GM19035 (cell line): ENCODE results near the gene APC.
"Not testable (repeated sequence)": the region's sequence is repeated elsewhere in the genome, so short reads cannot be mapped to it uniquely, and the experiment has no call there.

ENCODE experiments used
- ATAC-seq: cut with Tn5 transposase; IDR thresholded peaks from one replicate; pipeline ENCODE4 v1.9.1; 2021; ENCODE audit not compliant: unreplicated experiment

Gene APC

GRCh38 chr5:112848116-112848811 lies 110.6 kb downstream of the APC start:
- peak; percentile 100 for ATAC-seq

DNA sequence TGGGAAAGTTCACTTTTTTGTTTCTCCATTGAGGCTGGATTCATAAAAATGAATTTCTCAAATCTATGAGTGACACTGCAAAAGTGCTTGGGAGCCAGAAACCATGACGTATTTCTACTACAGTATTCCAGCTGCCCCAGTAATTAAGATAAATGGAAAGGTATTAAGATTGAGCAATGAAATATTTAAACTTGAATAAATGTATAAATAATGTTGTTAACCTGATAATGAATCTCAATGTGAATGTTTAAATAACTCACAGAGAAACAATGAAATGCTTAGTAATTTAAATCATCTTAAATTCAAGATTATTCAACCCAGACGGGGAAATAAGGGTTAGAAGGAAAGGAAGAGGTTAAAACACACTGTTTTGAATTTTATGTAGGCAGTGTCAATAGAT lies 112.2 kb downstream of the APC start:
- ATAC-seq, result no peak

GRCh38 chr5:112854651-112855050 lies 117.0 kb downstream of the APC start:
- ATAC-seq, result no peak

DNA sequence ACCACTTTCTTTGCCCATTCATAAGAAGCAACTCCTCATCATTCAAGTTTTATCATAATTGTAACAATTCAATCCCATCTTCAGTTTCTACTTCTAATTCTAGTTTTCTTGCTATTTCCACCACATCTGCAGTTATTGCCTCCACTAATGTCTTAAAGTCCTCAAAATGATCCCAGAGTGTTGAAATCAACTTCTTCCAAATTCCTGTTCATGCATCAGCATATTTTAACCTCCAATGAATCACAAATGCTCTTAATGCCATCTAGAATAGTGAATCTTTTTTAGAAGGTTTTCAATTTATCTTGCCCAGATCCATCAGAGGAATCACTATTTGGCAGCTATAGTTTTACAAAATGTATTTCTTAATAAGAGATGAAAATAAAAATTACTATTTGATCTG lies 120.2 kb downstream of the APC start:
- no peak for ATAC-seq

DNA sequence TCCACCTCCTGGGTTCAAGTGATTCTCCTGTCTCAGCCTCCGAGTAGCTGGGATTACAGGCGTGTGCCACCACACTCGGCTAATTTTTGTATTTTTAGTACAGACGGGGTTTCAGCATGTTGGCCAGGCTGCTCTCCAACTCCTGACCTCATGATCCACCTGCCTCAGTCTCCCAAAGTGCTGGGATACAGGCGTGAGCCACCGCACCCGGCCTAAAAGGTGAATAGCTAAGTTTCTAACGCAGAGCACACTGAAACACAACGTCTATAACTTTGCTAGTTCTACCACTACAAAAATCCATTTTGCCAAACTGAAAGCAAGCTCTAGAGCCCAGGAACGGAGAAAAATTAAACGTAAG lies 122.9 kb downstream of the APC start:
- not testable (repeated sequence) for ATAC-seq

- ATAC-seq, result peak; percentile 99
Observed at GRCh38 chr5:112860929-112861637, 123.4 kb downstream of the APC start, which contains the start of gene SRP19. SRP19 (plus strand) TSS chr5:112861287; CDS start chr5:112861377, 90 bp downstream.

GRCh38 chr5:112861638-112861985 lies 123.9 kb downstream of the APC start:
- ATAC-seq, result no peak

DNA sequence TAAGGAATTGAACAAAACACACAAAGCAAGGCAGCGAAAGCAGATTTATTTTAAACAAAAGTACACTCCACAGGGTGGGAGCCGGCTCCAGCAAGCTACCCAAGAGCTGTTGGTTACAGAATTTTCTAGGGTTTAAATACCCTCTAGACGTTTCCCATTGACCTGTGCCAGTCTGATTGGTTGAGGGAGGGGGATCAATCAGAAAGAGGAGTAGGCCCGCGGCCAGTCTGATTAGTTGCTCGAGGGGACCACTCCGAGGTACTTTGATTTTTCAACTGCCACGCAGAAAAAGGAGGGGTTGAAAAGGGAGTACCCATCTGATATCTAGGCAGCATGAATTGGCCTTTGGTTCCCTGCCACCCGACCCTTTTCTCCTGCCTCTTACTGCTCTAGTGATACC lies 124.4 kb downstream of the APC start:
- ATAC-seq, result no peak

DNA sequence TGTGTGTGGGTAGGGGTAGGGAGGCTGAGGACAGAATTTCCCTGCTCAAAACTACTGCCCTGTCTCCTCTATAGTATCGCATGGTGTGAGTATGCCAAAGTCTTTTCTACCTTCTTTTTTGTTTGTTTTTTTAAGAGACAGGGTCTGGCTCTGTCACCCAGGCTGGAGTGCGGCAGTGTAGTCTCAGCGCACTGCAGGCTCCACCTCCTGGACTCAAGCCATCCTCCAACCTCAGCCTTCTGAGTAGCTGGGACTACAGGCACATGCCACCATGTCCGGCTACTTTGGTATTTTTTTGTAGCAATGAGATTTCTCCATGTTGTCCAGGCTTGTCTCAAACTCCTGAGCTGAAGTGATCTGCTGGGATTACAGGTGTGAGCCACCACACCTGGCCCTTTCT lies 125.9 kb downstream of the APC start:
- no peak for ATAC-seq

DNA sequence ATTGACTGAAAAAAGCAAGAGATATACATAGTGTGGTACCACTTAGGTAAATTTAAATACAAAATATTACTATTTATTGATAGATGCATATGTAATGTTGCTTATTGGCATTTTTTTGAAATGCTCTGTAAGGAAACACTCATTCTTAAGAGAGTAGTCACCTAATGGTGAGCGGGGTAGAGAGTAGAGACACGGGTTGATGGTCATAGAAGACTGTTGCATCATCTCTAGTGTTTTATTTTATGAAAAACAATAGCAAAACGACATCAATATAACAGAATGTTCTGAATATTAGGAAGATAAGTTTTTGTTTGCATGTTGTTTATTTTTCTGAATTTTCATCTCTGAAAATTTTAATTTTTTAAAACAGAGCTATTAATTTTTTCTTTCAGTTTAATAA lies 127.4 kb downstream of the APC start:
- ATAC-seq, result no peak

DNA sequence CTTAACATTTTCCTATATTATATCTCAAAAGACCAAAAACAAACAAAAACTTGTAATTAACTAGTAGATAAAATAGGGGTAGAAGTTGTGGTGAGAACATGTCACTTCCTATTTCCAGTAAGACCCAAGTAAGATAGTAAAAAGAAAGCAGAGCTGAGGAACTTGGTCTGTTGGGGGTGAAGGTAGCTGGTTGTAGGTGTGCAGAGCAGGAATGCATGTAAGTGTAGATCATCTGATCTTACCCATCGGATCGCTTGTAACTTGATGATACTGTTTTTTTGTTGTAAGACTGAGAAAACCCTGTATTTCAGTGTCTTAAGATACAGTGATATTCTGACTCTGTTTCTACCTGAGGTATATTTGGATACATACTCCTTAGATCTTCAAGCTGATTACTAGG lies 129.1 kb downstream of the APC start:
- no peak for ATAC-seq

DNA sequence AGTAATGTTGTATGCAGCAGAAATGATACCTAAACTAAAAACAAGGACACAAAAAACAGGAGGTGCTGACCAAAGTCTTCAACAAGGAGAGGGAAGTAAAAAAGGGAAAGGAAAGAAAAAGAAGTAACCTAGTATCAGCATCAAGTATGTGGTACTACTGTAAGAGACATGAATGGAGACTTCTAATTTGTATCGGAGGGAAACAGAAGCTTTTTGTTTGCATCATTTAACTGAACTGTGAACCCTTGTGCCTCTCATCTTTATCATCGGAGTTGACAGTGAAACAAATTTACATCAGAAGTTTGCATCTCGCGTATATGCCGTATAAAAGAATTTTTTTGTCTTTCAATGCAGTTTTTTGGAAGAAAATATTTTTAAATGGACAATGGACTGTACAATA lies 129.7 kb downstream of the APC start:
- no peak for ATAC-seq

- peak; percentile 66 for ATAC-seq
Observed at GRCh38 chr5:112869948-112870347, 132.3 kb downstream of the APC start.

DNA sequence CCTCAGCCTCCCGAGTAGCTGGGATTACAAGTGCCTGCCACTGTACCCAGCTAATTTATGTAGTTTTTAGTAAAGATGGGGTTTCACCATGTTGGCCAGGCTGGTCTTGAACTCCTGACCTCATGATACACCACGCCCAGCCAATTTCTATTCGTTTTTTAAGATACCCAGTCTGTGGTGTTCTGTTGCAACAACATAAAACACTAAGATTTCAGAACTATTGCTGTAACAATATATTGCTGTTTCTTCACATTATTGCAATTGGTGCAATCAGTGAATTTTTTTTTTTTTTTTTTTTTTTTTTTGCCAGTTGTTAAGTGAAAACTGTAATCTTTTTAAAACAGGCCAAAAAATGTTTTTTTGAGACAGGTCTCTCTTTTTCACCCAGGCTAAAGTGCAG lies 133.3 kb downstream of the APC start:
- ATAC-seq, result no peak

- ATAC-seq, result no peak
Observed at GRCh38 chr5:112876362-112876761, 138.7 kb downstream of the APC start.

DNA sequence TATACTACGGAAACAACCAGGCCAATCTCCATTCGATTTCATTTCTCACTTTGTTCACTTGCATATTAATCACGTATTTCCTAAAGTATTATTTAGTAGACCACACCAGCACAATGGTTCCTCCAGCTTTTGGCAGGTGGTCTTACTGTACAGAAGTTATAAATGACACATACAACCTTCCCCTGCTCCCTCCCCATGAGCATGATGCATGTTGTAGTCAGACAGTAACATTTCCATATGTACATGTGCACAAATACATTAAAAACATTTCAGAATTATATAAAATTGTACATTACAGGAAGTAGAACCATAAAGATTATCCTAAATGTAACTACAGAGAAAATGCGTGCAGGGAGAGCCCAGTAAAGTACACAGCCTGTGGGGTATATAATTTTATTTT lies 140.4 kb downstream of the APC start:
- no peak for ATAC-seq

- no peak for ATAC-seq
Observed at GRCh38 chr5:112878760-112879159, 141.1 kb downstream of the APC start.

DNA sequence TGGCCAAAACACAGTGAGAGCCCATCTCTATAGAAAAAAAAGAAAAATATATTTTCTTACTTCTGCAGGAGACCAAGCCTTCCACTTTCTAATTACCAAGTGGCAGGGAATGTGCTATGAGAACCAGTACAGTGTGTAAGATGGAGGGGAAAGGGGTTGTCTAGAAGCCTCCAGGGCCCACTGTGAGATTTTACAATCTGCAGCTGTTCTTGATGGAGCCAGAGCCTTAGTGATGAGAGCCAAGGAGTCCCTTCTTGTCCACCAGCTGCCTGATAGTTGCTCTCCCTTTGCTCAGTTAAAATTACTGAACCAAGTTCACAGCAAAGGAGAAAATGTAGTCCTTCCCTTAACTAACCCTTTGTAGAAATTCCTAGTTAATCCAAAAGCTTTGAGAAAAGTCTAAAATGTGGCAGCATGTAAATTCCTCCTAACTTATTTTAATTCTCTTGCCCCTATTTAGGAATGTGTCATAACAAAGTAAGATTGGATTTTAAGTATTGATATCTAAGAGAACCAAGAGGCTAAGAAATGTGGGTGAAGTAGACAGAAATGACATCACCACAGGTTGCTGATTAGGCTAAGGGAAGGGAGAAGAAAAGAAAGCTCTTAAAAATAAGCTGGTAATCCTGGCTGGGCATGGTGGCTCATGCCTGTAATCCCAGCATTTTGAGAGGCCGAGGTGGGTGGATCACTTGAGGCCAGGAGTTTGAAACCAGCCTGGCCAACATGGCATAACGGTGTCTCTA lies 142.7 kb downstream of the APC start:
- ATAC-seq, result no peak

DNA sequence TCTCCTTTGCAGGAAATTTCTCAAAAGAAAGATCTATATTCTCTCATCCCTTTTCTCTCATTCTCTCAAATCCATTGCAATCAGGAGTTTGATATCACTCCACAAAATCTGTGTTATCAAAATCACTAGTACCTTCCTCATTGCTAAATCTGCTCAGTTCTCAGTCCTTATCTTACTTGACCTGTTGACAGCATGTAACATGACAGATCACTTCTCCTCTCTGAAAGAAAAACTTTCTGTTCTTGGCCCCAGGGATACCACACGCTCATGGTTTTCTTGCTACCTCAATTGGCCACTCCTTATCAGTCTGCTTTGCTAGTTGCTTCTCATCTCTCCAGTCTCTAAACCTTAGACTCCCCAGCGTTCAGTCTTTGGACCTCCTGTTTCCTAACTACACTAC lies 145.5 kb downstream of the APC start:
- no peak for ATAC-seq

GRCh38 chr5:112885001-112885400 lies 147.3 kb downstream of the APC start:
- no peak for ATAC-seq

- ATAC-seq, result no peak
Observed at GRCh38 chr5:112886975-112887374, 149.3 kb downstream of the APC start.

- ATAC-seq, result not testable (repeated sequence)
Observed at GRCh38 chr5:112892066-112892465, 154.4 kb downstream of the APC start.
